Measurements from ENCODE around the gene WSCD2. TPM values are rescaled to one million over a fixed set of nuclear protein-coding genes. Genes with fewer than 3 reads are reported as not detected.

The WSCD2 gene
- total RNA-seq, 4 donors from 2014 or later, result 0.13 to 4.6 (median 0.29) TPM

DNA sequence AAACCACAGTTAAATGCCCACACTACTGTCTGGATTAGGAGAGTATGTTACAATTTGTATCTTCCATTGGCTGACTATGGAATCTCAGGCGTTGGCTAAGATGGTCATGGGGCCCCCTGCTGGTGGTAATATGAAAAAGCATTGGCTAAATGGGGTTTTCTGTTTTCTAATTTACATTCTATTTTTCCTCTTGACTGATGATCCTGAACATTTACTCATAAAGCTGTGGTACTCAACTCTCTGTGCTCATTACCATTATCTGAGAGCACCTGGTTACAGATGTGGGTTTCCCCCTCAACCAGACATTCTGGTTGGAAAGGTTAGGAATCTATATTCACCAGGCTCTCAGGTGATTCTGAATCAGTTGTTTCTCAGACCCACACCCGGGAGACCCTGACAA lies 64.8 kb downstream of the WSCD2 start:
- Histone ChIP-seq H3K27ac (no peak overlapping the region), H3K4me3 (no peak overlapping the region), H3K9me3 (no peaks in the 10 kb centered on the region), H3K36me3 (no peaks in the 10 kb centered on the region), H3K4me1 (no peaks in the 10 kb centered on the region), H3K27me3 (peaks cover 8% of the 10 kb centered on the region)
- DNase-seq (ENCODE audit: low spot score in 2 of 2), result no peak
- 14% methylated on average over 2 of the region's 2 CpGs for WGBS
- TF ChIP-seq, protein P1, sequence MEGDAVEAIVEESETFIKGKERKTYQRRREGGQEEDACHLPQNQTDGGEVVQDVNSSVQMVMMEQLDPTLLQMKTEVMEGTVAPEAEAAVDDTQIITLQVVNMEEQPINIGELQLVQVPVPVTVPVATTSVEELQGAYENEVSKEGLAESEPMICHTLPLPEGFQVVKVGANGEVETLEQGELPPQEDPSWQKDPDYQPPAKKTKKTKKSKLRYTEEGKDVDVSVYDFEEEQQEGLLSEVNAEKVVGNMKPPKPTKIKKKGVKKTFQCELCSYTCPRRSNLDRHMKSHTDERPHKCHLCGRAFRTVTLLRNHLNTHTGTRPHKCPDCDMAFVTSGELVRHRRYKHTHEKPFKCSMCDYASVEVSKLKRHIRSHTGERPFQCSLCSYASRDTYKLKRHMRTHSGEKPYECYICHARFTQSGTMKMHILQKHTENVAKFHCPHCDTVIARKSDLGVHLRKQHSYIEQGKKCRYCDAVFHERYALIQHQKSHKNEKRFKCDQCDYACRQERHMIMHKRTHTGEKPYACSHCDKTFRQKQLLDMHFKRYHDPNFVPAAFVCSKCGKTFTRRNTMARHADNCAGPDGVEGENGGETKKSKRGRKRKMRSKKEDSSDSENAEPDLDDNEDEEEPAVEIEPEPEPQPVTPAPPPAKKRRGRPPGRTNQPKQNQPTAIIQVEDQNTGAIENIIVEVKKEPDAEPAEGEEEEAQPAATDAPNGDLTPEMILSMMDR (IDR thresholded peaks at IDR 0.05), result peak; percentile 50 to 61
- no peak for TF ChIP-seq POLR2AphosphoS5 (IDR thresholded peaks at IDR 0.05)

- H3K4me3 ChIP-seq, result no peak overlapping the region
- no peak for TF ChIP-seq POLR2A (IDR thresholded peaks at IDR 0.05)
- TF ChIP-seq, protein P1 (IDR thresholded peaks at IDR 0.05), result no peak
- TF ChIP-seq POLR2AphosphoS5 (IDR thresholded peaks at IDR 0.05), result no peak
- 58% methylated on average over 1 of the region's 1 CpG for WGBS
Observed at GRCh38 chr12:108194585-108194984, 65.5 kb downstream of the WSCD2 start.

GRCh38 chr12:108196319-108196718 lies 67.2 kb downstream of the WSCD2 start:
- no peaks in the 10 kb centered on the region for H3K9me3 ChIP-seq
- H3K36me3 ChIP-seq, result no peaks in the 10 kb centered on the region
- DNase-seq (ENCODE audit: low spot score in 2 of 2), result no peak
- peaks cover 8% of the 10 kb centered on the region for H3K27me3 ChIP-seq
- no peak overlapping the region for H3K27ac ChIP-seq
- no peak overlapping the region for H3K4me3 ChIP-seq
- 80% methylated on average over 1 of the region's 1 CpG for WGBS
- TF ChIP-seq POLR2AphosphoS5 (IDR thresholded peaks at IDR 0.05) (no peak), POLR2A (IDR thresholded peaks at IDR 0.05) (no peak), EP300 (IDR thresholded peaks at IDR 0.05) (no peak)
- TF ChIP-seq, protein P1 (IDR thresholded peaks at IDR 0.05), result no peak
- H3K4me1 ChIP-seq, result no peaks in the 10 kb centered on the region

More at GRCh38 chr12:108194585-108194984, 65.5 kb downstream of the WSCD2 start:
- peaks cover 8% of the 10 kb centered on the region for H3K27me3 ChIP-seq
- no peaks in the 10 kb centered on the region for H3K4me1 ChIP-seq
- H3K27ac ChIP-seq, result no peak overlapping the region
- no peaks in the 10 kb centered on the region for H3K9me3 ChIP-seq
- no peak for DNase-seq (ENCODE audit: low spot score in 2 of 2)
- no peaks in the 10 kb centered on the region for H3K36me3 ChIP-seq

DNA sequence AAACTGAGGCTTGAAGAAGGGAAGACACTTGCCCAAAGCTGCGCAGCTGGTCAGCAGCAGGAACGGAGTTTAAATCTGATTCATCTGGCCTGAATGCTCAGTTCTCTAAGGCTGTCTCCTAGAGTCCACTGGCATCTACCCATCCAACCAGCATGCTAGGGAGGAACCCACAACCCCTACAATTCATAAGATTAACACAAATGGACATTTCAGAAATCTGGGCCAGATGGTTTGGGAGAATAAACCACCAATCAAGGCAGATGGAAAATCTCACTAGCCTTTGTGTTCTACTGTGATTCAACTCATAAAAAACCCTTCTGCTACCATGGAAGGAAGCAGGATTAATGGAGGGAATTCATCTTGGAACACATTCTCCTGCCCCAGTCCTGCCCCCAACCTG lies 67.8 kb downstream of the WSCD2 start:
- DNase-seq (ENCODE audit: low spot score in 2 of 2), result no peak
- Histone ChIP-seq H3K4me3 (no peak overlapping the region), H3K4me1 (no peaks in the 10 kb centered on the region), H3K9me3 (no peaks in the 10 kb centered on the region), H3K27ac (no peak overlapping the region), H3K36me3 (no peaks in the 10 kb centered on the region), H3K27me3 (peaks cover 4% of the 10 kb centered on the region)
- WGBS, result 81% methylated on average over 2 of the region's 2 CpGs
- no peak for TF ChIP-seq POLR2AphosphoS5 (IDR thresholded peaks at IDR 0.05)
- no peak for TF ChIP-seq EP300 (IDR thresholded peaks at IDR 0.05)
- no peak for TF ChIP-seq POLR2A (IDR thresholded peaks at IDR 0.05)
- TF ChIP-seq, protein P1 (IDR thresholded peaks at IDR 0.05), result no peak

- no peak for DNase-seq (ENCODE audit: low spot score in 2 of 2)
- H3K36me3 ChIP-seq, result no peaks in the 10 kb centered on the region
- 59% methylated on average over 4 of the region's 4 CpGs for WGBS
- TF ChIP-seq EP300 (IDR thresholded peaks at IDR 0.05) (no peak), POLR2A (IDR thresholded peaks at IDR 0.05) (no peak), POLR2AphosphoS5 (IDR thresholded peaks at IDR 0.05) (no peak)
- TF ChIP-seq, protein P1 (IDR thresholded peaks at IDR 0.05), result no peak
- no peak overlapping the region for H3K27ac ChIP-seq
- H3K4me1 ChIP-seq, result no peaks in the 10 kb centered on the region
- peaks cover 3% of the 10 kb centered on the region for H3K27me3 ChIP-seq
- H3K4me3 ChIP-seq, result no peak overlapping the region
- H3K9me3 ChIP-seq, result no peaks in the 10 kb centered on the region
Observed at GRCh38 chr12:108198043-108198442, 69.0 kb downstream of the WSCD2 start.
